ENCODE measurements around the gene ART3.

DNA sequence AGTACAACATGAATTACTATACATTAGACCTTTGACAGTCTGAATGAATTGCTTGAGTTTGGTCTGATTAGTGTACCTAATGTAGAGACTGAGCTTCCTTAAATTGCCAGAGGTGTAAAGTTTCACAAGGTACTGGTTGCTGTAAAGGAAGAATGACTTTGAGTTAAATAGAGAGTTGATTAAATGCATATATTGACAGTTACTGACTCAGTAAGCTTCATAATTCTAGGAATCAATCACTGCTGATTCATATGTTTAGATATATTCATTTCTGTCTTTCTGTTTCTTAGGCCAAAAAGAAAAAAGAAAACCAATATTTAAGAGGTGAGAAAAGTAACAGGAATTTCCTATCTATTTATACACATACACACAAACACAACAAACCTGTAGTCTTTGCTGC lies 16.2 kb upstream of the ART3 start:
- TF ChIP-seq, protein P1, sequence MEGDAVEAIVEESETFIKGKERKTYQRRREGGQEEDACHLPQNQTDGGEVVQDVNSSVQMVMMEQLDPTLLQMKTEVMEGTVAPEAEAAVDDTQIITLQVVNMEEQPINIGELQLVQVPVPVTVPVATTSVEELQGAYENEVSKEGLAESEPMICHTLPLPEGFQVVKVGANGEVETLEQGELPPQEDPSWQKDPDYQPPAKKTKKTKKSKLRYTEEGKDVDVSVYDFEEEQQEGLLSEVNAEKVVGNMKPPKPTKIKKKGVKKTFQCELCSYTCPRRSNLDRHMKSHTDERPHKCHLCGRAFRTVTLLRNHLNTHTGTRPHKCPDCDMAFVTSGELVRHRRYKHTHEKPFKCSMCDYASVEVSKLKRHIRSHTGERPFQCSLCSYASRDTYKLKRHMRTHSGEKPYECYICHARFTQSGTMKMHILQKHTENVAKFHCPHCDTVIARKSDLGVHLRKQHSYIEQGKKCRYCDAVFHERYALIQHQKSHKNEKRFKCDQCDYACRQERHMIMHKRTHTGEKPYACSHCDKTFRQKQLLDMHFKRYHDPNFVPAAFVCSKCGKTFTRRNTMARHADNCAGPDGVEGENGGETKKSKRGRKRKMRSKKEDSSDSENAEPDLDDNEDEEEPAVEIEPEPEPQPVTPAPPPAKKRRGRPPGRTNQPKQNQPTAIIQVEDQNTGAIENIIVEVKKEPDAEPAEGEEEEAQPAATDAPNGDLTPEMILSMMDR (optimal IDR thresholded peaks at IDR 0.05 in 1 of 3, IDR thresholded peaks at IDR 0.05 in 1 of 3, conservative IDR thresholded peaks at IDR 0.05 in 1 of 3; ENCODE audit: extremely low read depth in 1 of 3, insufficient read depth in 2 of 3, low read length in 3 of 3) = no peak
- no peak for TF ChIP-seq EZH2 (IDR thresholded peaks at IDR 0.05; ENCODE audit: low read length)
